AG09309 (cell line): ENCODE results near the gene C10orf90.
A peak's percentile ranks its signal among the peaks of the same experiment; 100 is the strongest.

ENCODE experiments used
- DNase-seq: peaks from one replicate; pipeline ENCODE4 v3.0.0-alpha.2; 2010; ENCODE audit warnings: low read depth
- H3K4me3 ChIP-seq: 2 replicates; pipeline ENCODE4 v1.5.1; 2011; ENCODE audit warnings: mild to moderate bottlenecking, low read depth, low read length, moderate library complexity; ENCODE audit not compliant: control insufficient read depth
- TF ChIP-seq, protein P1 (sequence below): IDR thresholded peaks from 2 replicates; pipeline ENCODE4 v1.5.1; 2011; ENCODE audit warnings: mild to moderate bottlenecking, low read depth, low read length, inconsistent platforms; ENCODE audit not compliant: insufficient read depth, control insufficient read depth; ENCODE audit errors: missing control alignments

Gene C10orf90

DNA sequence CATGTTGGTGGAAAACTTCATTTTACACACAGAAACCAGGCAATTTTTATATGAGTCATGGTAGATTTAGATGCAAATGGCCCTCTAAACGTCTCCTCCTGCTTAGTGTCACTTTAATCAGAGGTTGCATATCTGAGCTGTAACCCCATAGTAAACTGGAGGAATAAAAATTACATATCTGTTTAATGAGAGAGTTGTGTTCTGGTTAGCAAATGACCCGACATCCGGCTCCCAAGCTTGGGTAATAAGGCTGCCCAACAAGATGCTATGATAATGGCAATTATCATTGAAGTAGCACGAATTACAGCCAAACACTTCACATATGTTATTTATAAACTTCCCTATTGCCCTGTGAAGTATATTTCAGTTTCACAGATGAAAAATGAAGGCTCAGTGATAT is 271.6 kb downstream of the C10orf90 start:
- TF ChIP-seq, protein P1, sequence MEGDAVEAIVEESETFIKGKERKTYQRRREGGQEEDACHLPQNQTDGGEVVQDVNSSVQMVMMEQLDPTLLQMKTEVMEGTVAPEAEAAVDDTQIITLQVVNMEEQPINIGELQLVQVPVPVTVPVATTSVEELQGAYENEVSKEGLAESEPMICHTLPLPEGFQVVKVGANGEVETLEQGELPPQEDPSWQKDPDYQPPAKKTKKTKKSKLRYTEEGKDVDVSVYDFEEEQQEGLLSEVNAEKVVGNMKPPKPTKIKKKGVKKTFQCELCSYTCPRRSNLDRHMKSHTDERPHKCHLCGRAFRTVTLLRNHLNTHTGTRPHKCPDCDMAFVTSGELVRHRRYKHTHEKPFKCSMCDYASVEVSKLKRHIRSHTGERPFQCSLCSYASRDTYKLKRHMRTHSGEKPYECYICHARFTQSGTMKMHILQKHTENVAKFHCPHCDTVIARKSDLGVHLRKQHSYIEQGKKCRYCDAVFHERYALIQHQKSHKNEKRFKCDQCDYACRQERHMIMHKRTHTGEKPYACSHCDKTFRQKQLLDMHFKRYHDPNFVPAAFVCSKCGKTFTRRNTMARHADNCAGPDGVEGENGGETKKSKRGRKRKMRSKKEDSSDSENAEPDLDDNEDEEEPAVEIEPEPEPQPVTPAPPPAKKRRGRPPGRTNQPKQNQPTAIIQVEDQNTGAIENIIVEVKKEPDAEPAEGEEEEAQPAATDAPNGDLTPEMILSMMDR: no peak
- no peak overlapping the region for H3K4me3 ChIP-seq
- no peak for DNase-seq

DNA sequence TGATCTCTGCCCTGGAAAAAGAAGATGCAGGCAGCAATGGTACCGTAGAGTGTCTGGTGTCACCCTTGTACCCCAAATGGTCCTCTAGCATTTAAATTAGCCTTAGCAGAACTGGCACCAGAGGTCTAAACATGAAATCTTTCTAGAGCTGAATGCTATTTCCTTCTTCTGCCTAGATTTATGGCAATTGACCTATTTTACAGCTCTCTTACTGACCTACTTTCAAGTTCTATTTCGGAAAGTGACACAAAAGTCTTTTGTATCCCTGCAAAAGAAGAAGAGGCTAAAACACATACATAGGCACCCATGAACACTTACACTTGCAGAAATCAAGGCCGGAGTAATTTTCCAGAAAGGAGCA is 272.1 kb downstream of the C10orf90 start:
- TF ChIP-seq, protein P1: no peak
- DNase-seq: no peak
- H3K4me3 ChIP-seq: no peak overlapping the region

DNA sequence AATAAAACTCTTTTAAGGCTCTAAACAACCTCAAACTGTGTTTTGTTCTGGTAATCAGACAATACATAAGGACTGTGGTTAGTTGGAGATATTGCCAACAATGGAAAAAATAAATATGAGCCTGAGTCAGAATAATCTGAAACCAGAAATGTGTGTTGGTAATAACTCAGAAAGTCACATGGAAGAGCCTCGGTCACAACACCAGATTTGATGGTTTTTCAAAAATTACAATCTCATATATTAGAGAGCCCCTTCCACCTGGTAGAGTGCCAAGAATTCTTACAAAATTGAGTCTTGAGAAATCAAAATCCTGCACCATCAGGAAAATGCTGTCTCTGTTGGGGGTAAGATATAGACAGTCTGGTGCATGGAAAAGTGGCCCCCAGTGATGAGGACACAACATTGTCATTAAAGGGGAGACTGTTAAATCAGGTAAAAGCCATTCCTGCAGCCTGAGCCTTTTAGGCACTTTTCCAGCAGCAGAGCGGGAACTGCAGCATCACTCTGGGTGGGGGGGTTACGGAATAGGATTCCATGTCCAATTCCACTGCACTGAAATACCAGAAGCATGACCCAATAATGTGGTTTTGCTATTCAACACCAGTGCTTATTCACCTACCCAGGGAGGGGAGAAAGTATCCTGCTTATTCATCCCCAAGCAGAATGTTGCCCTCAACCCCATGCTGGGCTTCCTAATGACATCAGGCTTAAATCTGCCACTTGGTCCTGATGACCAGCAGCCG is 272.7 kb downstream of the C10orf90 start:
- no peak overlapping the region for H3K4me3 ChIP-seq
- TF ChIP-seq, protein P1: no peak
- peak; percentile 94 for DNase-seq

DNA sequence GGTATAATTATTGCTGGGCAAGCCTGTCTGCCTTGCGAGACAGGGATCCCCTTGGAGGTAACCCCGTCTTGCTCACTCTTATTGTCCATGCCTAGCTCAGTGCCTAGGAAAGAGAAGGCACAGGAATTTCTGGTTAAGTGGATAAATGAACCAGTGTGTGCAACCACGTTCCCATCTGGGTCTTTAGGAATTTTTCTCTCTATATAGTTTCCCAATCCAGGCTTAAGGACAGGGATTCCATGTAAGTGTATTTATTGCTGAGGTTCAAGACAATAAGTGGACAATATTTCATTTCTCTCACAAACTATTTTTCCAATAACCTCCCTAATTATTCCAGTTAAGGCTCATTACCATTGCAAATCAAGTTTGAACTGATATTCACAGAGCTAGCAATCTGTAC is 273.3 kb downstream of the C10orf90 start:
- no peak overlapping the region for H3K4me3 ChIP-seq
- TF ChIP-seq, protein P1: no peak

DNA sequence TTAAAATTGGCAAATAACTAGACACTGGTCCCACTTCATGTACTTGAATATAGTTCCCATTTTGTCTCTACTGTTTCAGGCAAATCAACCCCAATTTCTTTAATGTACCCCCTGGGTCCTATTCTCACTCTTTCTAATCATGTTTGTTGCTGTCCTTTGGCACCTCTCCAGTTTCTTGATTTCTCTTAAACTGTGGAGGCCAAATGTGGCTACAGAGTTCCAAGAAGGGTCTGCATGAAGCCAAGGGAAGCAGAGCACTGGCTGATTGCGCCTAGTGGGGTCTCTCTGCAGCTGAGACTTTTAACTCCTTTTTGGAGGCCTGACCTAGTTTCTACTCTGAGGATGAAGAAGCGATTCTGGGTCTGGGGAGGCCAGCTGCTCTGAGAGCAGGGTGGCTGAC is 275.5 kb downstream of the C10orf90 start:
- no peak for DNase-seq
- TF ChIP-seq, protein P1: no peak
- no peak overlapping the region for H3K4me3 ChIP-seq

More for the DNA sequence above, 273.3 kb downstream of the C10orf90 start:
- DNase-seq: no peak

DNA sequence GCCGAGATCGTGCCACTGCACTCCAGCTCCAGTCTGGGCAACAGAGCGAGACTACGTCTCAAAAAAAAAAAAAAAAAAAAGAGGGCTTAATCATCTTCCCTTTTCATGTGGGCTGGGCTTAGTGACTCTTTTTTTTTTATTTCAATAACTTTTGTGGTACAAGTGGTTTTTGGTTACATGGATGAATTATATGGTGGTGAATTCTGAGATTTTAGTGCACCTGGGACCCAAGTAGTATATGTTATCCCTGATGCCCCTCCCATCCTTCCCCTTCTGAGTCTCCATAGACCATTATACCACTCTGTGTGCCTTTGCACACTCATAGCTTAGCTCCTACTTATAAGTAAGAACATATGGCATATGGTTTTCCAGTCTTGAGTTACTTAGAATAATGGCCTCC is 277.4 kb downstream of the C10orf90 start:
- TF ChIP-seq, protein P1: no peak
- H3K4me3 ChIP-seq: no peak overlapping the region
- no peak for DNase-seq
